Measurements from ENCODE around the gene FAHD1. TPM values are rescaled to one million over a fixed set of nuclear protein-coding genes. Genes with fewer than 3 reads are reported as not detected.

The FAHD1 gene
- total RNA-seq, 1 donor from 2014 or later, result 109 TPM

GRCh38 chr16:1817276-1817589 lies 9.8 kb upstream of the FAHD1 start:
- no peak for DNase-seq (ENCODE audit: low read depth)

GRCh38 chr16:1817716-1818115 lies 9.3 kb upstream of the FAHD1 start:
- no peak for DNase-seq (ENCODE audit: low read depth)

DNA sequence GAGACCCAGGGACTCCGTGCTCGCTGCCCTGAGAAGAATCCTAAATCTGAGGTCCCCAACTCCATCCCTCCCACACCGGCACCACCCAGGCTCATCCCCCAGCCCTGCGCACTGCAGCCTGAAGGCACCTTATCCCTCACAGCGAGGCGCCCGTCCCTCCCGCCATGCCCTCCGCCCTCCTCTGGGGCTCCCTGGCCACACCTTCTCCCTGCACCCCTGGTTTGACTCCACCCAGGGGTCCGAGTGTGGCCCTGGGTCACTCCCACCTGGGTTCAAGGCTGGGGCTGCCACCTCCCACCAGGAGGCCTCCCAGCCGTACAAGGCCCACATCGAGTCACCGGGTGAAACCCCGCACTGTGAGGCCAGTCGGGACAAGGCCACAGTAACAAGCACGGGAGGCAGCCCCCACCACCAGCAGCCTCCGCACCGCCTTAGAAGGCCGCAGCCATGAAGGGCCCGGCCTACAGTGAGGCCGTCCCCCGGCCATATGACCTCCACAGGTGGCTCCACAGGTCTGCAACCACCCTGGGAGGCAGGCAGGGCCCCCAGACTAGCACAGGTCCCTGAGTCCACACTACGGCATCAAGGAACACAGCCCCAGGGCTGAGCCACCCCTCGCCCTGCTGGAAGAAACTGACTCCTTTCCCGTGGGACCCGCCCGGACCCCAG lies 8.7 kb upstream of the FAHD1 start:
- no peak for DNase-seq (ENCODE audit: low read depth)

- no peak for DNase-seq (ENCODE audit: low read depth)
These were observed 8.0 kb upstream of the FAHD1 start for GRCh38 chr16:1818873-1819525.

GRCh38 chr16:1819611-1820010 lies 7.4 kb upstream of the FAHD1 start:
- DNase-seq (ENCODE audit: low read depth), result no peak

GRCh38 chr16:1820096-1820945 lies 6.7 kb upstream of the FAHD1 start:
- DNase-seq (ENCODE audit: low read depth), result no peak

GRCh38 chr16:1820946-1821290 lies 6.1 kb upstream of the FAHD1 start:
- no peak for DNase-seq (ENCODE audit: low read depth)

- peak; percentile 17 for DNase-seq (ENCODE audit: low read depth)
These were observed 5.0 kb upstream of the FAHD1 start for GRCh38 chr16:1821861-1822611.

- DNase-seq (ENCODE audit: low read depth), result no peak
These were observed 4.2 kb upstream of the FAHD1 start for GRCh38 chr16:1822801-1823200.

GRCh38 chr16:1823821-1824220 lies 3.2 kb upstream of the FAHD1 start:
- DNase-seq (ENCODE audit: low read depth), result peak; percentile 65

- DNase-seq (ENCODE audit: low read depth), result no peak
These were observed 1.6 kb upstream of the FAHD1 start for GRCh38 chr16:1825381-1825863.

GRCh38 chr16:1825864-1826690 lies 929 bp upstream of the FAHD1 start:
- DNase-seq (ENCODE audit: low read depth), result no peak

- DNase-seq (ENCODE audit: low read depth), result peak; percentile 69
These were observed 1.8 kb downstream of the FAHD1 start for GRCh38 chr16:1828645-1829410.

DNA sequence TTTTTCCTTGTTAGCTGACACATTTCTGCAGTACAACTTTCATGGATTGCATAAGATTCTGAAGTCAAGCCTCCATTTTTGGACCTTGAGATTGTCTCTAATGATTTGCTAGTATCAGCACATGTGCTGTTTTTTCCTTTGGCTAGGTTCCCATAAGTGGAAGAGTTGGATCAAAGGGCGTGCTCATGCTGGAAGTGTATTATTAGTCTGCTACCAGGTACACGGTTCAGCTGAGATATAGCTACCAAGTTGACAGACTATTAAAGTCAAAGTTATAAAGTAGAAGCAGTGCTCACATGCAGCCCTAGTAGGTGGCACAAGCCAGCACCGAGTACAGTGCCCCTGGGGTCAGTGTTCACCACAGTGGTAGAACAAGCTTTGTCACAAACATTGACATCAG lies 3.2 kb downstream of the FAHD1 start:
- DNase-seq (ENCODE audit: low read depth), result peak; percentile 62

DNA sequence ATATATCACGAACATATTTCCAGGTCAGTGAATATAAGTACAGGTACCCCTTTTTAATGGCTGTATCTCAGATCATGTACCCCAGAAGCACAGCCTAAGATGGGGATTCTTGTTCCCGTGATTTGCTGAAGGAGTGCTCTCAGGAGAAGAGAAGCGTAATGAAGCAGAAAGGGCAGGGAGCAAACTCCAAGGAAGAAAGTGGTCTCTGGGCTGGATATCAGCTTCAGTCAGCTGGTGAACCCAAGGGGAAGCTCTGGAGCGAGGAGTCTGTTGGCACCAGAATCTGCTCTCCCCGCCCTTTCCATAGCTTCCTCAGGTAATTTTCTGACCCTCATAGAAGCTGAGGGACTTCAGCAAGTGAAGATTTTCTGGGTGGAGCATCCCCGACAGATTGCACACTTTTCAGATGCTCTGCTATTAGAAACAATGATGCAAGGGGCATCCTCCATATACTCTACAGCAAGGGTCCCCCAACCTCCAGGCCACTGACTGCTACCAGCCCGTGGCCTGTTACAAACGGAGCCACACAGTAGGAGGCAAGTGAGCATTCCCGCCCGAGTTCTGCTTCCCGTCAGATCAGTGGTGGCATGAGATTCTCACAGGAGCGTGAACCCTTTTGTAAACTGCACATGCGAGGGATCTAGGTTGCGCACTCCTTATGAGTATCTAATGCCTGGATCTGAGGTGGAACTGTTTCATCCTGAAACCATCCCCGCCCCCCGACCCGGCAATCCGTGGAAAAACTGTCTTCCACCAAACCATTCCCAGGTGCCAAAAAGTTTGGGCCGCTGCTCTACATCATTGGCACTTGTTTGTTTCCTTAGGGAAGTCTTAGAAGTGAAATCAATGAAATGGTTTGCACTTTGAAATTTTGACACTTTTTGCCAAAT lies 4.4 kb downstream of the FAHD1 start:
- DNase-seq (ENCODE audit: low read depth), result no peak

DNA sequence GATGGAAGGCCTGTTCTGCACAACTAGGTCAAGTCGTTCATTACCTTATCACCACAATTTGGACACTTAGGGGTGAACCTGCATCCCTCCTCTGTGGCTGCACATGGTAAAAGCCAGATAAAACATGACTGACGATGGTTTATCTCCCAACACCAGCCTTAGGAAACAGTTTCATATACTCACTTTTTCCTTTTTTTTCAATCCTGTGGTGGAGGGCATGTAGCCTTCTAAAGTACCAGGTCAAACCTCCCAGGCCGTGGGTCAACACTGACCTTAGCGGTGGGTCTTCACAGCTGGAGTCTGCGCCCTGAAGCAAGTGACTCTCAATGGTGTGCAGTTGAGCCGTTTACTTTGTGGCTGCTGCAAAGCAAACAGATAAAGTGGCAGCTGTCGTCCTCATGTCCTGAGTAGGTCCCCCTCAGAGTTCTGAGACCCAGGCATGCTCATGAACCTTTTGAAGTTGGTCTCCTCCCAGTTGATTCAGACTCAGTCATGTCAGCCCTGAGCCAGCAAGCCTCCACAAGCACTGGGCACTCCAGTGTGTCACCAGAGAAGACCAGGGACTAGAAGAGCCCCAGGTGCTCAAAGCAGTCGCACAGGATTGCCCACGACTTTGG lies 5.9 kb downstream of the FAHD1 start:
- no peak for DNase-seq (ENCODE audit: low read depth)

DNA sequence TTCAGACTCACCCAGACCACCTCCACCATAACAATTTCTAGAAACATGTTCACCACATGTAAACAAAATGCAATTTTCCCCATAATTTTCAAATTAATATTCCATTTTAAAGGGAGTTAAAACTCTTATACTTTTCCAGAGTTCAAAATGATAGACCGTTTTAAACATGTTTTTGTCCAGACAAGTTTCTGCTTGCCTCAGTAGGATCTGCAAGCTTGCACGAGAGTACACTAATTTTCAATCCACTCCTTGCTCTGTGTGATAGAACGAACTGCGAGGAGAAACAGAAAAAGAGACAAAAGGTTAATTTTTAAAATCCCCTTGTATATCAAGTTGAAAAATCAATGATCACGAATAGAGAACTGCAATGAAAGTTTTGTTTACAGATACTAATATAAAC lies 7.1 kb downstream of the FAHD1 start:
- no peak for DNase-seq (ENCODE audit: low read depth)

DNA sequence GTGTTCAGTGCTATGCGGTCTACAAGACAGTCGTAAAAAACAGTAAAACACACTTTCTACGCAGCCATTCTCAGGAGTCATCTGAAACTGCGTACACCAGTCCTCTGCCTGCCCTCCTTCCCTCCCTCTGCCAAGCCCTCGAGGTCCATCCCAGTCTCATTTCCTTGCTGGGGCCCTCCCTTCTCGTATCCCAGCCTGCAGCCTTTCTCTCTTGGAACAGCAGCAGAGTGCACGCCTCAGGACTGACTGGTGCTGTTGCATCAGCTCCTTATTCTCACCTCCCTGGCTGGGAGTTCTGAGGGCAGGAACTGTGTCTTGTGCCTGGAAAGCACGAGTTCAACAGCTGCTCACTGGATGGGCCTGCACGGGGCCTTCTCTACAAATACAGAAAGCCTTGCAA lies 12.5 kb downstream of the FAHD1 start:
- DNase-seq (ENCODE audit: low read depth), result peak; percentile 36

- DNase-seq (ENCODE audit: low read depth), result no peak
These were observed 19.0 kb downstream of the FAHD1 start for GRCh38 chr16:1845985-1846384.

Measured in renal cortical epithelial cell (primary cell).